Astrocyte (in vitro differentiated cells and primary cell): Measurements from ENCODE around the gene RAB2B.

Source experiments
- CTCF ChIP-seq: IDR thresholded peaks from 2 replicates; pipeline ENCODE4 v1.5.1; 2011; ENCODE audit warnings: low read depth, mild to moderate bottlenecking, inconsistent platforms, low read length, moderate library complexity; ENCODE audit not compliant: insufficient read depth
- EZH2 ChIP-seq: IDR thresholded peaks from 2 replicates; pipeline ENCODE4 v1.6.1; 2012; ENCODE audit warnings: mild to moderate bottlenecking, low read length, inconsistent platforms; ENCODE audit not compliant: insufficient read depth

- TF ChIP-seq CTCF: no peak
- TF ChIP-seq EZH2: no peak
Observed at GRCh38 chr14:21475767-21476522, 814 bp downstream of the RAB2B start.
